Erythroblast (primary cell): Measurements from ENCODE around the gene EEFSEC.
"Not testable (repeated sequence)": the region's sequence is repeated elsewhere in the genome, so short reads cannot be mapped to it uniquely, and the experiment has no call there.

Source experiments
- GATA1 ChIP-seq: IDR thresholded peaks from 2 replicates; pipeline ENCODE4 v1.6.1; 2011; ENCODE audit warnings: low read depth, mild to moderate bottlenecking, control low read depth, low read length, moderate library complexity
- POLR2A ChIP-seq: IDR thresholded peaks from 2 replicates; pipeline ENCODE4 v1.6.1; 2011; ENCODE audit warnings: mild to moderate bottlenecking, low read length

GRCh38 chr3:128154354-128154753 is 1.1 kb downstream of the EEFSEC start:
- not testable (repeated sequence) for TF ChIP-seq POLR2A, GATA1
